GM18499 (cell line): ENCODE measurements around the gene ASTN2.
A peak's percentile ranks its signal among the peaks of the same experiment; 100 is the strongest.
"Not testable (repeated sequence)": the region's sequence is repeated elsewhere in the genome, so short reads cannot be mapped to it uniquely, and the experiment has no call there.

ENCODE experiments used
- ATAC-seq: cut with Tn5 transposase; IDR thresholded peaks from one replicate; pipeline ENCODE4 v1.9.1; 2021; ENCODE audit warnings: moderate number of reproducible peaks; ENCODE audit not compliant: insufficient read depth, unreplicated experiment

The ASTN2 gene

GRCh38 chr9:116466271-116467235 lies 948.3 kb downstream of the ASTN2 start:
- ATAC-seq = no peak

GRCh38 chr9:116465576-116466270 lies 949.1 kb downstream of the ASTN2 start:
- no peak for ATAC-seq

DNA sequence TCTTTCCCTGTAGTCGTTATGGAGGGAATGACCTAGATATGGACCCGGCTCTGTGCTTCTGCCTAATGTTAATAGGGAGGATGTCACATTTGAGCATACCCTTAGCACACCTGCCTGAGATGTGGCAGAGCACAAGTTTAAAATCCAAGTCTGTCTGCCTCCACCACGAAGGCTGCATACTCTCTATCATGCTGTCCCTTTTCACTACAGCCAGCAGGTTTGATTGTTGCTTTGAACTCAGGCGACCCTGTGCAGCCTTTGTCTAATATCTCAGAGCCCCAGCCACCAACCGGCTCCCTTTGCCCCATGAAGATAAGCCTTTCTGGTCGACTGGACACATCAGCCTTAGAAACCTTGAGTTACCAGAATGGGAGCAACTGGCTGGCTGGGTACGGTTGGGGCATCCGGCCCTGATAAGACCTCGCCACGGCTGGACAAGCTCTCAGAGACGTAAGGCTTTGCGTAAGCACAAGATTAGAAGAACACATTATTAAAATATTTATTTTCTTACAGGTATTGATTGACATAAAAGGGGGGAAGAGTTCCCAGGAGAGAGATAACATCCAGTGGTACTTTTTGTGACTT lies 949.8 kb downstream of the ASTN2 start:
- no peak for ATAC-seq

DNA sequence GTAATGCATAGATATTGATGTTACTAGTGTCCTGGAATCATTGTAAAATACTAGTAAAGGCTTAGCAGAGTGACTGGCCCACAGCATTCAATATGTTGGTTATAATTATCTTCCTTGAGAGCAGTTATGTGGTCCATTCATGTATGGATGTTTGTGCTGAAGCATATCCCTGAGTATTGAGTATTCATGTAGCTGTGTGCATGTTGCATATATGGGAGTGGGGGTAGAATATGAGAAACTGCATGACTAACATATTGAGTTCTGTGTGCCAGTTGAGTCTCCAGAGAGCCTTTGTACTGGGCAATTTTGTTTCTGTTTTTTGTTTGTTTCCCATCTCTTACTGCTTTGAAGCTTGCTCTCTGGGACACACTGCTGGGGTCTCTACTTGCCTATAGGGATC lies 950.4 kb downstream of the ASTN2 start:
- no peak for ATAC-seq

DNA sequence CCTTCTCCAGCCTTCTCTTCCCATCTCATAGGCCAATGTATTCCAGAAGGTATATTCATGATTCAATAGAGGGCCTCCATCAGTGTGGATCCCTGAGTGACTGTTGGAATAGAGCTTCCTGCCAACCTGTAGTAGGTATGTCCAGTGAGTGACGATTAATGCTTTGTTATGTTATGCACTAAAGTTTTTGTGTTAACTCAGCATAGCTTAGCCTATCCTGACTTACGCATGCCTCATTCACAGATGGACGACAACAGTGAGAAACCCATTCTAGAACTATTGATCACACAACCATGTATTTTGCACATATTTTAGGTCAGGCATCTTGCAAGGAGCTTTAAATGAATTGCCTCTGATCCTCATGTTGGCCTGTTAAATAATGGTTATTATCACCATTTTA lies 953.2 kb downstream of the ASTN2 start:
- ATAC-seq = no peak

DNA sequence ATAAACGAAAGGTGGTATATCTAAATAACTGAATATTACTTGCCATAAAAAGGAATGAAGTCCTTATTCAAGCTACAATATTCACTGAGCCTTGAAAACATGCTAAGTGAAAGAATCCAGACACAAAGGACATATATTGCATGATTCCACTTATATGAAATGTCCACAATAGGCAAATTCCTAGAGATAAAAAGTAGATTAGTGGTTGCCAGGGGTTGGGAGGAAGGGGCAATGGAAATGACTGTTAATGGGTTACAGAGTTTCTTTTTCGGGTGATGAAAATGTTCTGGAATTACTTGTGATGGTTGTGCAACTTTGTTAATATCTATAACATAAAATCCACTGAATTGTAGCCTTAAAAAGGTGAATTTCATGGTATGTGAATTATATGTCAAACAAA lies 954.8 kb downstream of the ASTN2 start:
- no peak for ATAC-seq

DNA sequence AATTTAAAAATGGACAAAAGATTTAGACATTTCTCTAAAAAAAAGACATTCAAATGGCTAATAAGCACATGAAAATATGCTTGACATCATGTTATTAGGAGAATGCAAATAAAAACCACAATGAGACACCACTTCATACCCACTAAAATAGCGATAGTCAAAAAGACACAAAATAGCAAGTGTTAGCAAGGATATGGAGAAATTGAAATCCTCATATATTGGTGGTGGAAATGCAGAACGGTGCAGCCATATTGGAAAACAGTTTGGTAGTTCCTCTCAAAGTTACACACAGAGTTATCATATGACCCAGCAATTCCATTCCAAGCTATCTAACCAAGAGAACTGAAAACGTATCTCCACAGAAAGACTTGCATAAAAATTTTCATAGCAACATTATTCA lies 955.3 kb downstream of the ASTN2 start:
- no peak for ATAC-seq

GRCh38 chr9:116456490-116457088 lies 958.3 kb downstream of the ASTN2 start:
- no peak for ATAC-seq

GRCh38 chr9:116454539-116454938 lies 960.3 kb downstream of the ASTN2 start:
- ATAC-seq = not testable (repeated sequence)

GRCh38 chr9:116453785-116454184 lies 961.1 kb downstream of the ASTN2 start:
- no peak for ATAC-seq

- ATAC-seq = no peak
Observed at GRCh38 chr9:116452634-116453033, 962.2 kb downstream of the ASTN2 start.

GRCh38 chr9:116452227-116452626 lies 962.6 kb downstream of the ASTN2 start:
- ATAC-seq = no peak

DNA sequence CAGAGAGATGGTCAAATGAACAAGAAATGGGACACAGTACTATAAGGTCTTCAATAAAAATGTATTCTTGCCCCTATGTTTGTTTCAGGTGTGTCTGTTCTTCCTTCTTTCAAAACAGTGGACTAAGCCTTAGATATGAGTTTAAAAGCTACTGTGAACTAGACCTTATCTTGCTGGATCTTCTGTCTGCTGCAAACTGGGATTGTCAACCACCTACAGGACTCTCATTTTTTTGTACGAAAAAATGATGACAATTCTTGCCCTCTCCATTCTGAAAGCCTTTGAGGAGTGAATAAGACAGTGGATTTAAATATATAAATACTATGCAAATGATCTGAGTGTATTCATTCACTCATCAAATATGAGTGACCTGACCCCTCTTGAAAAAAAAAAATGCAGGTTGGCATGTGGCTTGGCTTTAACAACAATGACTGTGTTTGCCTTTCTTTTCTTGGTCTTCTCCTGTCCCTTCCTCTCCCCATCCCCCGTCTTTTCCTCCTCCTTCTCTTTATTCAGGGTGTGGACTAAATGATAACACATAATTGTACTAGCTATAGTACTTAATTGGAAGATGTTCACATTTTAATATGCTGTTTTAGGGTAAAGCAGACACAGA lies 963.2 kb downstream of the ASTN2 start:
- ATAC-seq = no peak

- peak; percentile 88 for ATAC-seq
Observed at GRCh38 chr9:116450378-116451139, 964.3 kb downstream of the ASTN2 start.

DNA sequence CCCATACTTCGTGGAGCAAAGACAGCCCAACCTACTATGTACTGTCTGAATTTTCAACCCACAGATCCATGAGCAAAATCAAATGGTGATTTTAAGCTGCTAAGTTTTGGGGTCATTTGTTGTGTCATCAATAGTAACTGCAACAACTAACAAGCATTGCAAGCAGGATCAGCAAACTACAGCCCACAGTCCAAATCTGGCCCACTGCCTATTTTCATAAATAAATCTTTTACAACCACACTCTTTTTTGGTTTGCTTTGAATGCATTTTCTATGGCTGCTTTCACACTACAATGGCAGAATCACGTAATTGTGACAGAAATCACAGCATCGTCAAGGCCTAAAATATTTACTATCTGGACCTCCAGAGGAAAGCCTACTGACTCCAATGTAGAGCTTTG lies 964.9 kb downstream of the ASTN2 start:
- ATAC-seq = no peak

DNA sequence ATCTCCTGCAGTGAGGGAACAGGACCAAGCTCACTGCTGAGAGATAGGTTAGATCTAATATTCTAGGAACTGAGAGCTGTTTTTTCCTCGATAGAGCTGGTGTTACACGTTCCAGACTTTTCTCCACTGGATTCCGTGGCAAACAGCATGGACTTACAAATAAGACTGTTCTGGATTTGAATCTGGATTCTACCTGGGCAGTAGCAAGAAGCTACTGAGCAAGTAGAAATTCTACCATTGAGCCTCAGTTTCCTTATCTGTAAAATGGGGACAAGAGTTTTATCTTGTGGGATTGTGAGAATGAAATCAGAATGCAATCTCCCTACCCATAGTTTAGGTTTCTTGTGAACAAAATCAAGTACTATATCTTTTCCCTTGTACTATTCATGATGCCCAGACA lies 966.4 kb downstream of the ASTN2 start:
- no peak for ATAC-seq

DNA sequence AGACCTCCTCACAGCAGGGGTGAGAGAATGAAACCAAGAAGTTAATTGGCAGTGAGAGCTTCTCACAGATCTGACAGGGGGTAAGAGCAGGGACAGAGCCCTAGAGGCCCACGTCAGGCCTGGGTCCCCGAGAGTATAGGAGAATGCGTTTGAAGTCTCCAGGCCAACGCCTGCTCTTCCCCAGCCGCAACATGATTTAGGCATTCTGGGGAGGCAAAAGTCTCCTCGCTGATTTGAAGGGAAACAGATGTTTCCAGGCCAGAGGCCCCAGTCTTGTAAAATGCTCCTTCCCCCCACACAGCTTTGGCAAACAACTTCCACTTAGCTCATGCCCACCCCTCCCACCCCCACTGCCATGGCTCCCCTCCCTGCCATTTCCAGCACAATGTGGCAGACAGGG lies 966.9 kb downstream of the ASTN2 start:
- ATAC-seq = no peak

DNA sequence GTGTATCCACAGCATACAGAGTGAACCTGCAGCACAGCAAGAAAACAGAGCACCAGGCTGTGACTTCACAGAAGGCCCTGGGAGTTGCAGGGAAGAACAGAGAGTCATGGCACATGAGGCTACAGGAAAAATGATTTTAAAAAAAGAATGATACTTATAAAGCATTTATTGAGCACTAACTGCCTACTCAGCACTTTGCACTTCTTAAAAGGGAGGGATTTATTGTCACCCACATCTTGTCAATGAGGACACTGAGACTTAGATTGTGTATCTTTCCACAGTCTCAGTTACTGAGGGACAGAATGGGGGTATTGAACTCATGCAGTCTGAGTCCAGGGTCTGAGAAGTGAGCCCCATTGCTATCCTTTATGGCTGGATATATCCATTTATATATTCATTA lies 972.3 kb downstream of the ASTN2 start:
- no peak for ATAC-seq
